ENCODE data around the gene PSMD6.

The PSMD6 gene

GRCh38 chr3:63986146-63986545 is 37.1 kb downstream of the PSMD6 start:
- H3K4me1 ChIP-seq (ENCODE audit: insufficient read depth, poor library complexity, severe bottlenecking) = no peaks in the 10 kb centered on the region
- no peaks in the 10 kb centered on the region for H3K27me3 ChIP-seq (ENCODE audit: insufficient read depth, poor library complexity, severe bottlenecking)
- TF ChIP-seq CTCF (IDR thresholded peaks at IDR 0.05; ENCODE audit: poor library complexity, severe bottlenecking) = no peak
- H3K9me3 ChIP-seq (ENCODE audit: severe bottlenecking) = no peaks in the 10 kb centered on the region
- peaks cover 80% of the 10 kb centered on the region for H3K36me3 ChIP-seq (ENCODE audit: low read depth)
- no peak for ATAC-seq (ENCODE audit: low read depth)
- no peak overlapping the region for H3K4me3 ChIP-seq (ENCODE audit: severe bottlenecking)
- DNase-seq (ENCODE audit: low spot score) = no peak
- no peak overlapping the region for H3K27ac ChIP-seq (ENCODE audit: poor library complexity, severe bottlenecking)

DNA sequence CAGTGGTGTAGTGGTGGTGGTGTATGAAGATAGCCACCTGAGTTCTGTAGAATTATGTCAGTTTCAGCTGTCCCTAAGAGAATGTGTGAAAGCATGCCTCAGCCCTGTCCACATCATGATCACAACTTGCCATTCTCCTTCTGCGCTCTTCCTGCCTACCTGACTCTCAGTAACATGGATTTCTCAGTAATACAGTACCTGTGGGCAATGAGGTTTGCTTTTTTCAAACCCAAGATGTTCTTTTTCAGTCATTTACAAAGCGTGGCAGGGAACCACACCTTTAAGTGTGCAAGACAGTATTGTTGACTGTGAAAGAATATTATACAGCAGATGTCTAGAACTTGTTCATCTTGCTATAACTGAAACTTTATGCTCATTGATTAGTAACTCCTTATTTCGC is 38.9 kb downstream of the PSMD6 start:
- ATAC-seq (ENCODE audit: low read depth) (no peak), DNase-seq (ENCODE audit: low spot score) (no peak)
- H3K36me3 ChIP-seq (ENCODE audit: low read depth) = peaks cover 81% of the 10 kb centered on the region
- no peaks in the 10 kb centered on the region for H3K27me3 ChIP-seq (ENCODE audit: insufficient read depth, poor library complexity, severe bottlenecking)
- TF ChIP-seq CTCF (IDR thresholded peaks at IDR 0.05; ENCODE audit: poor library complexity, severe bottlenecking) = no peak
- no peaks in the 10 kb centered on the region for H3K4me1 ChIP-seq (ENCODE audit: insufficient read depth, poor library complexity, severe bottlenecking)
- H3K9me3 ChIP-seq (ENCODE audit: severe bottlenecking) = no peaks in the 10 kb centered on the region
- H3K27ac ChIP-seq (ENCODE audit: poor library complexity, severe bottlenecking) = no peak overlapping the region
- no peak overlapping the region for H3K4me3 ChIP-seq (ENCODE audit: severe bottlenecking)

GRCh38 chr3:63981980-63982379 is 41.3 kb downstream of the PSMD6 start:
- Histone ChIP-seq H3K4me3 (ENCODE audit: severe bottlenecking) (no peak overlapping the region), H3K9me3 (ENCODE audit: severe bottlenecking) (no peaks in the 10 kb centered on the region), H3K27me3 (ENCODE audit: insufficient read depth, poor library complexity, severe bottlenecking) (no peaks in the 10 kb centered on the region), H3K27ac (ENCODE audit: poor library complexity, severe bottlenecking) (no peak overlapping the region), H3K4me1 (ENCODE audit: insufficient read depth, poor library complexity, severe bottlenecking) (peaks cover 6% of the 10 kb centered on the region), H3K36me3 (ENCODE audit: low read depth) (peaks cover 64% of the 10 kb centered on the region)
- ATAC-seq (ENCODE audit: low read depth) = no peak
- TF ChIP-seq CTCF (IDR thresholded peaks at IDR 0.05; ENCODE audit: poor library complexity, severe bottlenecking) = no peak
- no peak for DNase-seq (ENCODE audit: low spot score)

DNA sequence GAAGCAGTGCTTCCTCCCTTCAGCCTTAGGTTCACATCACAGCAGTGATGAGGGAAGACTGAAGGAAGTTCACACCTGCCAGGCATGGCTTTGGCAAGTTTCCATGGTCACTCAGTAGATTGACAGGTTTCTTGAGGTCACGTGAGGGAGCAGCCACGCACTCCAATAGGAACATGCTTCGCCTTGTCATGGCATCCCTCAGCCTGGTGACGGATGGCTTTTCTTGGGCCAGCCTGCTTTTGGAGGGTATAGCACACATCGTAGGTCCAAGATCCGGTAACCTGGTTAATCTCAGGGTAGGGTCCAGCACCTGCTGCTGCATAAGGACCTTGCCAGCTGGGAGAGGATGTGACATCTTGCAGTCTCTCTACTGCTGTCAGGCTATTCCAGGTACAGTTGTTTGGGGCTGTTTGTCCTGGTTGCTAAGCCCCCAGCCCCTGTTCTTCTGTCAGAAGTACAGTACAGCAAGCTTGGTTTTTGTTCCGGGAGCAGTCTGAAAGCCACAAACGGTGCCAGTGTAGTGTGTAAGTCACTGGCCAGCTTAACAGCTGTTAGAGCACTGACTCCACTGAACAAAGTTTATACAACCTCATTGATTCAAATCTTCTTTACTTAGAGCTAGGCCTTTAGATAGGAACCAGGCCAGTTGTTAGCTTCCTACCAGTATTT is 42.3 kb downstream of the PSMD6 start:
- ATAC-seq (ENCODE audit: low read depth) (no peak), DNase-seq (ENCODE audit: low spot score) (no peak)
- no peaks in the 10 kb centered on the region for H3K27me3 ChIP-seq (ENCODE audit: insufficient read depth, poor library complexity, severe bottlenecking)
- peaks cover 56% of the 10 kb centered on the region for H3K36me3 ChIP-seq (ENCODE audit: low read depth)
- no peak overlapping the region for H3K27ac ChIP-seq (ENCODE audit: poor library complexity, severe bottlenecking)
- peaks cover 16% of the 10 kb centered on the region for H3K4me1 ChIP-seq (ENCODE audit: insufficient read depth, poor library complexity, severe bottlenecking)
- no peaks in the 10 kb centered on the region for H3K9me3 ChIP-seq (ENCODE audit: severe bottlenecking)
- H3K4me3 ChIP-seq (ENCODE audit: severe bottlenecking) = no peak overlapping the region
- no peak for TF ChIP-seq CTCF (IDR thresholded peaks at IDR 0.05; ENCODE audit: poor library complexity, severe bottlenecking)

- TF ChIP-seq CTCF (IDR thresholded peaks at IDR 0.05; ENCODE audit: poor library complexity, severe bottlenecking) = no peak
- no peaks in the 10 kb centered on the region for H3K9me3 ChIP-seq (ENCODE audit: severe bottlenecking)
- DNase-seq (ENCODE audit: low spot score) (no peak), ATAC-seq (ENCODE audit: low read depth) (no peak)
- no peaks in the 10 kb centered on the region for H3K27me3 ChIP-seq (ENCODE audit: insufficient read depth, poor library complexity, severe bottlenecking)
- peaks cover 25% of the 10 kb centered on the region for H3K4me1 ChIP-seq (ENCODE audit: insufficient read depth, poor library complexity, severe bottlenecking)
- H3K36me3 ChIP-seq (ENCODE audit: low read depth) = peaks cover 52% of the 10 kb centered on the region
- H3K4me3 ChIP-seq (ENCODE audit: severe bottlenecking) = no peak overlapping the region
- H3K27ac ChIP-seq (ENCODE audit: poor library complexity, severe bottlenecking) = no peak overlapping the region
Observed at GRCh38 chr3:63980019-63980418, 43.3 kb downstream of the PSMD6 start.
